ENCODE measurements around the gene DOCK8. TPM values are rescaled to one million over a fixed set of nuclear protein-coding genes. Genes with fewer than 3 reads are reported as not detected.

Gene DOCK8
- total RNA-seq, 2 donors from 2014 or later: 143 to 174 TPM

DNA sequence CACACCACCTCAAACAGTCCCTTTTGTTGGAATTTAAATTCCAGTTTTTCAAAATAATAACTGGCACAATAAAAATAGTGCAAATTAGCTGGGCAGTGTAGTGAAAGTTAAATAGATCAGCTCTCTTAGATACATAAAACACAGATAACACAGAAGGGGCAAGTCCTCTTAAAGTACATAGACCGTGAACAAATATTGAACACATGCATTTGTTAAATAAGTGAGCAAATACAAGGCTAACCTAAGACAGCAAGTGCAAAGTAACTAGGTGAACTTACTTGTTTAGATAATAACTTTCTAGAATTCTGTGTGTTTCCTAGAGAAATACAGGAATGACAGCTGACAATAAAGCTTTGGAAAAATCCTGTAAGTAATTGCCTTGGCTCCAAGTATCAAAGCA lies 280.1 kb downstream of the DOCK8 start:
- ATAC-seq (no peak), DNase-seq (ENCODE audit: low spot score) (no peak)
- Mint-ChIP-seq H3K36me3 (no peaks in the 10 kb centered on the region), H3K4me1 (ENCODE audit: low read depth in 2 of 2) (no peaks in the 10 kb centered on the region), H3K4me3 (no peak overlapping the region), H3K27ac (no peak overlapping the region), H3K27me3 (peaks cover 19 to 24% of the 10 kb centered on the region in 2 donors), H3K9me3 (no peaks in the 10 kb centered on the region)

- H3K27ac Mint-ChIP-seq: no peak overlapping the region
- no peaks in the 10 kb centered on the region for H3K9me3 Mint-ChIP-seq
- ATAC-seq (no peak), DNase-seq (ENCODE audit: low spot score) (no peak)
- H3K36me3 Mint-ChIP-seq: no peaks in the 10 kb centered on the region
- H3K27me3 Mint-ChIP-seq: peaks cover 24 to 31% of the 10 kb centered on the region in 2 donors
- no peak overlapping the region for H3K4me3 Mint-ChIP-seq
- H3K4me1 Mint-ChIP-seq (ENCODE audit: low read depth in 2 of 2): no peaks in the 10 kb centered on the region
Observed at GRCh38 chr9:495739-496138, 281.1 kb downstream of the DOCK8 start.

DNA sequence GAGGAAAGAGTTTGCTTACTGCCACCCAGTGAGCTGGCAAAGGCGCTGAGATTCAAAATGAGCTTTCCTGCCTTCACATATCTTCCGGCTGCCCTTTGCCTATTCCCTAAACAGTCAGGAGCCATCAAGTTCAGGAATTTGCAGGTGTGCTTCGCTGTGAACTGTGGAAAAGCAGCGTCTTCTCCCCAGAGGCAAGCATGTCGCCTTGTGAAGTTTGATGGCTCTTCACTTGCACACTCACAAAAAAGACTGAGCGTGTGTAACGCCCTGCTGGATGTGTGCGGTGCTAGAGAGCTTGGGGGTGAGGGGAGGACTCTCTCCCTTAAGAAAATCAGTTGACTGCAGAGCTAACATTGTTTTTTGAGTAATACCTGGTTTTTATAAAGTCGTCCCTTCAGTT lies 288.7 kb downstream of the DOCK8 start:
- Mint-ChIP-seq H3K9me3 (no peaks in the 10 kb centered on the region), H3K4me3 (peak overlapping the region; percentile 80), H3K4me1 (ENCODE audit: low read depth in 2 of 2) (peaks cover 6 to 7% of the 10 kb centered on the region in 2 donors), H3K27me3 (peaks cover 29 to 38% of the 10 kb centered on the region in 2 donors), H3K36me3 (no peaks in the 10 kb centered on the region), H3K27ac (no peak overlapping the region)
- no peak for ATAC-seq
- DNase-seq (ENCODE audit: low spot score): no peak

GRCh38 chr9:503881-504852 lies 289.5 kb downstream of the DOCK8 start, which contains the start of gene KANK1:
Gene KANK1 (plus strand): TSS chr9:504695.
- peak within 1 kb of the TSS; percentile 80 for H3K4me3 Mint-ChIP-seq
- peaks cover 32 to 41% of the 10 kb centered on the region in 2 donors for H3K27me3 Mint-ChIP-seq
- no peaks in the 10 kb centered on the region for H3K9me3 Mint-ChIP-seq
- DNase-seq (ENCODE audit: low spot score) (peak; percentile 78), ATAC-seq (peak; percentile 88 to 93)
- no peak within 1 kb of the TSS for H3K27ac Mint-ChIP-seq
- peaks cover 6 to 7% of the 10 kb centered on the region in 2 donors for H3K4me1 Mint-ChIP-seq (ENCODE audit: low read depth in 2 of 2)
- no peaks in the 10 kb centered on the region for H3K36me3 Mint-ChIP-seq

DNA sequence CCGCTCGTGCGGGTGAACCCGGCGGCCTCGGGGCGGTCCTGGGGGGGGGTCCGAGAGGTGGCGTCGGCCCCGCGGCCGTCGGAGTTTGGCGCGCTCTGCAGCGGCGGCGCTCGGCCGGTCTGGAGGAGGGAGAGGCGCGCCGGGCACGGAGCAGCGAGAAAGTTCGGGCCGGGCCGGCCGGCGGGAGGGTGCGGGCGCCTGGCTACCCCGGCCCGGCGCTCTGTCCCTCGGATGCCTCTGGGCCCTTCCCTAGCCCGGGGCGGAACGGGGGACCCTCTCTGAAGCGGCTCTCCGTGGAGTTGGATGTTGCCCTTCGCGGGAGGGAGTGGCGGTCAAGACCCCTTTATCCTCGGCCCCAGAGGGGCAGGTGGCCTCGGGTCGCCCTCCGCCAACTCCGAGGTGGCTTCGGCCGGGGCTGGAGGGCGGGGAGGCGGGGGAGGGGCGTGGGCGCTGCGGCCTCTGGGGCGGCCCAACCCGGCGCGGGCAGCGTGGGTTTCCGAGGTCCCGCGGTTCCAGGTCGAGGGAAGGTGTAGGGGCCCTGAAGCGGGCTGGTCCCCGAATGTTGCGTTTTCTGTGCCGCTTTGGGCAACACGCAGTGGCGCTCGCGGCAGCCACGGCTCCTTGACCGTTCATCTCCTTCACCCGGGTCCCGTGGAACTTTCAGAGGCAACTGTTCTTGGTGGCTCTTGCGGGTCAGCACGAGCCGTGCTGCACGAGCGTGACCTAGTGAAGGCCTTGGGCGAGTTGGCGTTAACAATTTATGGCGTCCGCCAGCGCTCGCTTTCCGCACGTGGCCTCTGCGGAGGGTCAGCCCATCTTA lies 290.5 kb downstream of the DOCK8 start:
- H3K27ac Mint-ChIP-seq: no peak overlapping the region
- H3K36me3 Mint-ChIP-seq: no peaks in the 10 kb centered on the region
- peaks cover 28 to 34% of the 10 kb centered on the region in 2 donors for H3K27me3 Mint-ChIP-seq
- H3K4me1 Mint-ChIP-seq (ENCODE audit: low read depth in 2 of 2): peaks cover 6 to 7% of the 10 kb centered on the region in 2 donors
- peak; percentile 60 for DNase-seq (ENCODE audit: low spot score)
- H3K9me3 Mint-ChIP-seq: no peaks in the 10 kb centered on the region
- peak overlapping the region; percentile 42 for H3K4me3 Mint-ChIP-seq
- ATAC-seq: peak; percentile 1 to 43

GRCh38 chr9:505741-506059 lies 291.0 kb downstream of the DOCK8 start:
- peak overlapping the region; percentile 42 for H3K4me3 Mint-ChIP-seq
- no peaks in the 10 kb centered on the region for H3K36me3 Mint-ChIP-seq
- peaks cover 6 to 7% of the 10 kb centered on the region in 2 donors for H3K4me1 Mint-ChIP-seq (ENCODE audit: low read depth in 2 of 2)
- DNase-seq (ENCODE audit: low spot score) (no peak), ATAC-seq (no peak)
- no peaks in the 10 kb centered on the region for H3K9me3 Mint-ChIP-seq
- no peak overlapping the region for H3K27ac Mint-ChIP-seq
- H3K27me3 Mint-ChIP-seq: peaks cover 24 to 30% of the 10 kb centered on the region in 2 donors

DNA sequence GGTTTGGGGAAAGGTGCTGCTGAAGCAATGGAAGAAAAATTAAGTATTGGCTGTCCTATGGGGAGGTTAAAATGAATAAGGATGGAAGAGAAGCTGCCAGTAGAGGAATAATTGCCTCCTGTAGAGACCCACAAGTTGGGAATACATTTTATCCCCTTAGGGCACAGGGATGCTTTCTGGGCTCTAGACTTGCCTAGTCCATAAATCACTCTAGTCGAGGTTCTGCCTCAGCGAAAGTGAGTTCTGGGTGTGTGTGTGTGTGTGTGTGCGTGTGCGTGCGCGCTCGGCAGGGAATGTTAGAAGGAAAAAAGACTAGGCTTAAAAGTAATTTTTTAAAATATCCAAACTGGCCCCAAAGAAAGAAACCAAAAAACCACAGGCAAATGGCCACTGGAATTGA lies 291.6 kb downstream of the DOCK8 start:
- peak overlapping the region; percentile 0 for H3K4me3 Mint-ChIP-seq
- ATAC-seq (no peak), DNase-seq (ENCODE audit: low spot score) (no peak)
- H3K36me3 Mint-ChIP-seq: no peaks in the 10 kb centered on the region
- peaks cover 6 to 7% of the 10 kb centered on the region in 2 donors for H3K4me1 Mint-ChIP-seq (ENCODE audit: low read depth in 2 of 2)
- H3K27me3 Mint-ChIP-seq: peaks cover 25 to 30% of the 10 kb centered on the region in 2 donors
- no peaks in the 10 kb centered on the region for H3K9me3 Mint-ChIP-seq
- H3K27ac Mint-ChIP-seq: no peak overlapping the region

DNA sequence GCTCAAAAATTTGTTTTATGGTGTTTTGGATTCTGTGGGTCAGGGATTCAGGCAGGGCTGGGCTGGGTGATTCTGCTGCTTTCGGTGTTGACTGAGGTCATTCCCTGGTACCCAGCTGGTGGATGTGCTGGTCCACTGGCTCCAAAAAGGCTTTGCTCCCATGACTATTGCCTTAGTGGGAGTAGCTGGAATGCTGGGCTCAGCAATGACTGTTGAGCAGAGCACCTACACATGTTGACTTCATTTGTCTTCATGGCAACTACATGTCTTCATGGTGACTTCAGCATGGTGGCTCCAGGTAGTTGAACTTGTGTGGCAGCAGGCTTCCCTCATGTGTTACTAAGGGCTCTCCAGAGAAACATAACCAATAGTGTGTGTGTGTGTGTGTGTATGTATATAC lies 297.2 kb downstream of the DOCK8 start:
- peaks cover 16 to 28% of the 10 kb centered on the region in 2 donors for H3K27me3 Mint-ChIP-seq
- no peaks in the 10 kb centered on the region for H3K36me3 Mint-ChIP-seq
- no peak overlapping the region for H3K4me3 Mint-ChIP-seq
- no peak for DNase-seq (ENCODE audit: low spot score)
- ATAC-seq: no peak
- no peak overlapping the region for H3K27ac Mint-ChIP-seq
- peaks cover 13 to 14% of the 10 kb centered on the region in 2 donors for H3K4me1 Mint-ChIP-seq (ENCODE audit: low read depth in 2 of 2)
- H3K9me3 Mint-ChIP-seq: peaks cover 2% of the 10 kb centered on the region

DNA sequence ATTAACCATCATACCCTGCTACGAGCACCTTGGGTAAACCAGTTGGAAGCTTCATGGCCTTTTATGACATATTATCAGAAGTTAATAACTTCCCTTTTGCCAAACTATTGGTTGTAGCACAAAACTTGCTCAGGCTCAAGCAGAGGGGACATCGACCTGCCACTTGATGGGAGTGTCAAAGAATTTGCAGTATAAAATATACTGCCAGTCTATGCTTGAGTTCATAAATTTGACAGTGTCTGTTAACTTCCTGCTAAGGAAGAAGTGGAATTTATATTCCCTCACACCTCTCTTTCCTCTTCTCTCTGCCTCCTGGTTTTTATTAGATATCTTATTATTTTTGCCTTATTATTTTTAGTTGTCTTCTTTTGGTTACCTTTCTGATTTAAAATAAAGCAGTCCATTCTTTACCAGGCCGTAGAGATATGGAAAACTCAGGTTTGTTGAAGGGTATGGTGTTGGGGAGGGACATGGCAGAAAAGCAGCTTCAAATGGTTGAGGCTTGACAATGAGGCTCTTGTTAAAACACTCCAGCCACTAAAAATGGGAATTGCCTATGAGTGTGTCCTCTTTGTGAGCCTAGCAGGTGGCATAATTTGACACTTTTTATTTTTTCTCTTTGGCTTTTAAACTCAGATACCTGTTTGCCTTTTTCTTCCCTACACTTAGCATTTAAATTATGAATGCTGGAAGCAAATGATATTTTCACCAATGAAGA lies 298.0 kb downstream of the DOCK8 start:
- H3K27me3 Mint-ChIP-seq: peaks cover 14 to 28% of the 10 kb centered on the region in 2 donors
- H3K4me3 Mint-ChIP-seq: no peak overlapping the region
- peaks cover 13 to 14% of the 10 kb centered on the region in 2 donors for H3K4me1 Mint-ChIP-seq (ENCODE audit: low read depth in 2 of 2)
- ATAC-seq (no peak), DNase-seq (ENCODE audit: low spot score) (no peak)
- peaks cover 2% of the 10 kb centered on the region for H3K9me3 Mint-ChIP-seq
- no peaks in the 10 kb centered on the region for H3K36me3 Mint-ChIP-seq
- H3K27ac Mint-ChIP-seq: no peak overlapping the region

Other genes starting within 250 kb of the DOCK8 start
- gene WASHC1, start 185.4 kb upstream of the DOCK8 start, total RNA-seq: 10 to 100 TPM; 12.4 to 17.5 TPM
- gene FOXD4, start 96.4 kb upstream of the DOCK8 start, total RNA-seq: under 1 TPM; 0.21 to 0.22 TPM
- gene ZNG1A, start 35.8 kb upstream of the DOCK8 start, total RNA-seq: 10 to 100 TPM; 33.4 to 56.6 TPM